GM18873 (cell line): ENCODE data around the gene B3GAT2.
A peak's percentile ranks its signal among the peaks of the same experiment; 100 is the strongest.
"Not testable (repeated sequence)": the region's sequence is repeated elsewhere in the genome, so short reads cannot be mapped to it uniquely, and the experiment has no call there.

Experiments
- ATAC-seq: cut with Tn5 transposase; IDR thresholded peaks from one replicate; pipeline ENCODE4 v1.9.1; 2021; ENCODE audit warnings: mild to moderate bottlenecking, moderate library complexity, moderate number of reproducible peaks; ENCODE audit not compliant: unreplicated experiment, low FRiP score

B3GAT2 gene

GRCh38 chr6:70956451-70957283 lies at the start of gene B3GAT2:
Gene B3GAT2 (minus strand): TSS chr6:70957060. CDS start chr6:70956429, 631 bp downstream.
- ATAC-seq, result no peak

- no peak for ATAC-seq
Observed at GRCh38 chr6:70998148-70998547, 41.3 kb upstream of the B3GAT2 start.

DNA sequence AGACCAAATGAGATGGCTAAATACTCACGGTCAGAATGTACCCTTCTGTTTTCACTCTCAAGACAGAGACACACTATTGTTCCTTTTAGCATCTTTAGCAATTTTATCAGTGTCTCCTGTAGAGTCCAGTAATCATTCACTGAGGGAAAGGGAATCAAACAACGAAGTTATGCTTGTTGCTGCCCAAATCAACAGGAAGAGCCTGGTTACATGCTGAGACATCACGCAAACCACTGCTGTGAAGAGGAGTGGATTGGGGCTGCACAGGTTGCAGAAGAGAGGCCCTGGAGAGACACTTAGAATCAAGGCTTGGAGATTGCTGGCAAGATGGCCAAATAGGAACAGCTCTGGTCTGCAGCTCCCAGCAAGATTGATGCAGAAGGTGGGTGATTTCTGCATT lies 40.5 kb upstream of the B3GAT2 start:
- ATAC-seq, result no peak

GRCh38 chr6:70996106-70996505 lies 39.2 kb upstream of the B3GAT2 start:
- ATAC-seq, result no peak

DNA sequence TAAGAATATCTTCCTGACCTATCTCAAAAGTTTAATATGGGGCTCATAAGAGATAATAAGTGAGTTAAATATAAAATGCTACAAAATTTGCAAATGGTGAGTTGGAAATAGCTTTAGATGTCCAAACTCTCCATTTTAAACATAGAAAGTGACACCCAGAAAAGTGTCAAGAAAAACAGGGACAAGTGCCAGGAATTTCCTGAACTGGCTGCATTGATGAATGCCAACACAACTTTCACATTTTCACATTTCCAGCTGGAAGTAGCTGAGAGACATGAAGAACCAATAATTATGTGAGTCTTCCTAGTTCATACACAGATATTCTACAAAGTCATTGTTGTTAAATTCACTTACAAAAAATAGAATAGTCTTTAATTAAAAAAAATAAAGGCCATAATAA lies 38.6 kb upstream of the B3GAT2 start:
- ATAC-seq, result no peak

DNA sequence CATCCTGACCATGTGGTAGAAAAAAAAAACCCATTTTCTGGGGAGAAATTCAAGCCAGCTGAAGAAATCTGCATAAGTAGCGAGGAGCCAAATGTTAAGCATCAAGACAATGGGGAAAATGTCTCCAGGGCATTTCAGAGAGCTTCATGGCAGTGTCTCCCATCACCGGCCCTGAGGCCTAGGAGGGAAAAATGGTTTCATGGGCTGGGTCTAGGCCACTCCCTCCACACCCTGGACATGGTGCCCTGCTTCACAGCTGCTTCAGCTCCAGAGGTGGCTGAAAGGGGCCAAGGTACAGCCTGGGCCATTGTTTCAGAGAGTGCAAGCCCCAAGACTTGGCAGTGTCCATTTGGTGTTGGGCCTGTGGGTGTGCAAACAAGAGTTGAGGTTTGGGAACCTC lies 34.4 kb upstream of the B3GAT2 start:
- ATAC-seq, result no peak

GRCh38 chr6:70985156-70985555 lies 28.3 kb upstream of the B3GAT2 start:
- ATAC-seq, result no peak

- ATAC-seq, result no peak
Observed at GRCh38 chr6:70982747-70983146, 25.9 kb upstream of the B3GAT2 start.

DNA sequence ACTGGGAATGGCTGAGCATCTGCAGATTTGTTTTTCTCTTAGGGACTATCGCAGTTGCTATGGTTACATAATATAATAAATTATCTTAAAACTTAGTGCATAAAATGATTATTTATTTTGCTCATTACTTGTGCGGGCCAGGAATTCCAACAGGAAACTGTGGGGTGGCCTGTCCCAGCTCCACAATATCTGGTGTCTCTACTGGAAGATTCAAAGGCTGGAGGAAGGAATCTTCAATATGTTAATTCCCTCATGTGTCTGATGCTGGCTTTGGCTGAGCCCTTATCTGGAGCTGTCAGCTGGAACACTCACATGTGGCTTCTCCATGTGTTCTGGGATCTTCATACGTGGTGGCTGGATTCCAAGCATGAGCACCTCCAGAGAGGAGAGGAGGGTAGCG lies 23.9 kb upstream of the B3GAT2 start:
- no peak for ATAC-seq

GRCh38 chr6:70973604-70974003 lies 16.7 kb upstream of the B3GAT2 start:
- ATAC-seq, result no peak

DNA sequence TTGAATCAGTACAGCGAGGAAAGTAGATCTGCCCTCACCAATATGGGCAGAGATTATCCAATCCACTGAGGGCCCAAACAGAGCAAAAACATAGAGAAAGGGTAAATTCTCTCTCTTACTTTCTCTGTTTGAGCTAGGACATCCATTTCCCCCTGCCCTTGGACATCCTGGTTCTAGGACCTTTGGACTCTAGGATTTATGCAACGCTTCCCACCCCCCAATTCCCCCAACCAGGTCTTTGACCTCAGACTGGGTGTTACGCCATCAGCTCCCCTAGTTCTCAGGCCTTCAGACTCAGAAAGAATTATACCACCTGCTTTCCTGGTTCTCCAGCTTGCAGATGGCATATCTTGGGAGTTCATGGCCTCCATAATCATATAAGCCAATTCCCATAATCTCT lies 10.2 kb upstream of the B3GAT2 start:
- no peak for ATAC-seq

DNA sequence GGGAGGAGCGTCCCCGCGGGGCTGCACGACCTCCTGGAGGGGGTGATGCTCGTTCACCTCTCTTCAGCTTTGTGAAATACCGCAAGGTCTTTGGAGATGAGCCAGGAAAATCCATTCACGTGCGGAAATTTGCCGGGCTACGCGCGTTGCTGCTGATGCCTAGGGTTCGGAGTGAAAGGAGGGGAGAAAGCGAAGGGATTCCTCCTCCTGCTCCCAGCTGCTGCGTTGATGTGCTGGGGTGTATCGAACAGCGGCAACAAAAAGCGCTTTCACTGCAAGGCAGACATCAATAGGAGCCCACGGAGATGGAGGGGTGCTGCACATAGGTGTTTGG lies 391 bp upstream of the B3GAT2 start:
- no peak for ATAC-seq

DNA sequence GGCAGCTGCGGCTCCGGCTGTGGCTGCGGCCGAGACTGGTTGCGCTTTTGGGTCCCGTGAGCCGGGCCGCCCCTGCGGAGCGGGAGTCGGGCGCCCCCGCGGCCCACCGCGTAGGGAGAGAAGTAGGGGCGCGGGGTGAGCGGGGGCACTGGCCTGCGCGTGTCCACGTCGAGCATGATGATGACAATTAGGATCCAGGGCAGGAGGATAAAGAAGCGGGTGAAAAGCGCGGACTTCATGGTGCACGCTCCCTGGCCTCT lies 739 bp downstream of the B3GAT2 start:
- peak; percentile 6 for ATAC-seq

GRCh38 chr6:70955441-70956190 lies 1.2 kb downstream of the B3GAT2 start:
- ATAC-seq, result peak; percentile 92

DNA sequence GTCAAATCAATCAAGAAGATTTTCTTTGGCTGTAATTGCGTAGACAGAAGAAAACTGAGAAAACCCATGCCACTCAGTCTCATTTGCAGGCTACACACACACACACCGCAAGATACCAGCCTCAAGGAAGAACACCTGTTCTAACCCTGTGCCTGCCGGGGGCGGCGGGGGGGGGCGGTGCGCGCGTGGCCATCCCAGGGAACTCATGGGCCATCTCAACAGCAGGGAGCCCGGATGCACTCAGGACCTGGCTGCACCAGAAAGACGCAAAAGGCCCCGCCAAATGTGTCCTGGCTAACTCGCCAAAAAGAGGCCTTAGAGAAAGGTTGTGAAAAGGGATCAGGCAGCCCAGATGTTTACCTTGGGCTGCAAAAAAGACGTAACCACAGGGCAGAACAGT lies 2.1 kb downstream of the B3GAT2 start:
- no peak for ATAC-seq

- no peak for ATAC-seq
Observed at GRCh38 chr6:70954176-70954575, 2.7 kb downstream of the B3GAT2 start.

DNA sequence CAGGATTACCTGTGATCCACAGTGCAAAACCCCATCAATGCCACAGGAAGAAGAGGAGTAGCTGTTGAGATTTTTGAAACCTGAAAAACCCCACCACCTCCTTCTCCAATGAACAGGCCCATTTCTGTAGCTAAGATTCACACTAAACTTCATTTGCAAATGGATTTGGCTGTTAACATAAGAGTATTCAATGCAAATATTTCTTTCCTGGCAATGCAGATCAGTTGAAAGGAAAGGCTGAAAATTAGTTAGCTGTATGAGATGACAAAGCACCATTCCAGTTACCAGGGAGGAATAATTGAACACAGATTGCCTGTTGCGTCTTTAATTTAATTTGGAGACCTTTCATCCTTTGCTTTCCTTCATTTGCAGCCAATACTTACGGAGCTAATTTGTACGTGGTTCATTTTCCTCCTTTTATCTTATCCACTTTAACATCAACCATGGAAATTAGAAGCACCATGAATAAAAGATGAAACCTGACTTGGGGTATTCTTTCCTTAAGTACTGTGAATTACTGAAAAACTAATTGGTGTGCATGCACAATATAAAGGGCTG lies 4.2 kb downstream of the B3GAT2 start:
- no peak for ATAC-seq

GRCh38 chr6:70944321-70944720 lies 12.5 kb downstream of the B3GAT2 start:
- ATAC-seq, result not testable (repeated sequence)

- no peak for ATAC-seq
Observed at GRCh38 chr6:70933853-70934252, 23.0 kb downstream of the B3GAT2 start.

- no peak for ATAC-seq
Observed at GRCh38 chr6:70905742-70906141, 51.1 kb downstream of the B3GAT2 start.

DNA sequence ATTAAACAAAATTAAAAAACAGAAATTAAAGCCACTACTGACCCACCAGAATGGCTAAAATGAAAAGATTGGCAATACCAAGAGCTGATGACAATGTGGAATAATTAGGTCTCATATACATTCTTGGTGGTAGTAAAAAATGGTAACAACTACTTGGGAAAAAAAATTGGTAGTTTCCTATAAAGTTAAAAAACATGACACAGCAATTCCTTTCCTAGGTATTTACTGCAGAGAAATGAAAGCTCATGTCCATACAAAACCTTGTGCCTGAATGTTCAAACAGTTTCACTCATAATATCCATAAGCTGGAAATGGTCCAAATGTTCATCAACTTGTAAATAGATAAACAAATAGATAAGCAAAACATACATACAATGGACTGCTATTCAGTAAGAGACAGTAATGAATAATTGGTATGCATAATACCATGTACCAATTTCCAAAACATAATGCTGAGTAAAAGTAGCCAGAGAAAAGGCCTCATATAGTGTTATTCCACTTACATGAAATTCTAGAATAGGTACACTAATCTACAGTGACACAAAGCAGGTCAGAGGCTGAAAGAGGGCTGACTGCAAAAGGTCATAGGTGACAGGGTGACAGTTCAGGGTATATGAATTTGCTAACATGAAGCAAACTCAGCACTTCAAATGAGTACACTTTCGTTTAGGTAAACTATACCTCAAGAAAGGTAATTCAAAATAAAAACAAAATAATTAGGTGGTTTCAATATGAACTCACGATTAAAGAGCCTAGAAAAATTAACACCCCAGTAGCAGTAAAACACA lies 53.0 kb downstream of the B3GAT2 start:
- no peak for ATAC-seq
